SK-N-SH (cell line): ENCODE data around the gene ZBTB14. TPM values are rescaled to one million over a fixed set of nuclear protein-coding genes. Genes with fewer than 3 reads are reported as not detected.

Source experiments
- CTCF ChIA-PET: fragments of 300-600, 350-600 bp; formaldehyde crosslinking; extraction: SDS; loops from one replicate; lab custom pipeline; 2021; lab: Yijun Ruan, JAX
- POLR2A ChIA-PET: fragments of 350-600 bp; sonication (Branson Sonifier 250); formaldehyde crosslinking; extraction: SDS; loops from one replicate; lab custom pipeline; 2020; ENCODE audit warnings: antibody characterized with exemption, inconsistent platforms; lab: Yijun Ruan, JAX
- DNase-seq: peaks from one replicate; pipeline ENCODE4 v3.0.0; 2012
- H2AFZ ChIP-seq: fragments of 200-600 bp; sonication (generic); 2 replicates; pipeline ENCODE4 v1.8.1; 2016; ENCODE audit warnings: antibody characterized with exemption, mild to moderate bottlenecking, low read depth
- H3F3A ChIP-seq: fragments of 200-600 bp; sonication (generic); replicated peaks from 2 replicates; pipeline ENCODE3; 2016; ENCODE audit warnings: antibody characterized with exemption, mild to moderate bottlenecking; ENCODE audit not compliant: insufficient read depth
- H3K27ac ChIP-seq, 2 experiments: fragments of 200-500 bp in 1 of 2; fragments of 200-600 bp in 1 of 2; sonication (Bioruptor generic) in 1 of 2; sonication (generic), shearing (Covaris generic) in 1 of 2; 2 replicates each; pipeline versions ENCODE4 v1.5.1 to v1.6.1; 2014 to 2016; ENCODE audit warnings: low read depth in 2 of 2, inconsistent platforms in 1 of 2, low read length in 1 of 2, mild to moderate bottlenecking in 1 of 2, mixed read lengths in 1 of 2
- H3K27me3 ChIP-seq: fragments of 200-600 bp; sonication (generic), shearing (Covaris generic); 2 replicates; pipeline ENCODE4 v1.6.1; 2016; ENCODE audit warnings: mixed run types; ENCODE audit not compliant: insufficient read depth
- H3K36me3 ChIP-seq, 2 experiments: fragments of 200-500 bp in 1 of 2; fragments of 200-600 bp in 1 of 2; sonication (Bioruptor generic) in 1 of 2; sonication (generic) in 1 of 2; replicated peaks in 1 of 2; 2 replicates each; pipeline versions ENCODE3 to v1.5.1; 2014 to 2016; ENCODE audit warnings: low read length in 1 of 2, mild to moderate bottlenecking in 1 of 2; ENCODE audit not compliant: insufficient read depth in 2 of 2, control insufficient read depth in 1 of 2
- H3K4me1 ChIP-seq, 2 experiments: fragments of 200-500 bp in 1 of 2; fragments of 200-600 bp in 1 of 2; sonication (Bioruptor generic) in 1 of 2; sonication (generic), shearing (Covaris generic) in 1 of 2; 2 replicates each; pipeline versions ENCODE4 v1.5.1 to v1.6.1; 2014 to 2016; ENCODE audit warnings: low read depth in 1 of 2, low read length in 1 of 2, mixed run types in 1 of 2; ENCODE audit not compliant: insufficient read depth in 2 of 2, control insufficient read depth in 1 of 2
- H3K4me2 ChIP-seq: fragments of 200-600 bp; sonication (generic), shearing (Covaris generic); 2 replicates; pipeline ENCODE4 v1.6.1; 2017; ENCODE audit warnings: mixed run types
- H3K4me3 ChIP-seq, 2 experiments: fragments of 200-500 bp in 1 of 2; fragments of 200-600 bp in 1 of 2; sonication (Bioruptor generic) in 1 of 2; sonication (generic), shearing (Covaris generic) in 1 of 2; 2 replicates each; pipeline versions ENCODE4 v1.5.1 to v1.8.1; 2014 to 2016; ENCODE audit warnings: low read depth in 2 of 2, inconsistent platforms in 1 of 2, low read length in 1 of 2, mild to moderate bottlenecking in 1 of 2, mixed read lengths in 1 of 2, moderate library complexity in 1 of 2
- H3K79me2 ChIP-seq: fragments of 200-600 bp; sonication (generic); 2 replicates; pipeline ENCODE4 v1.8.1; 2017; ENCODE audit warnings: mild to moderate bottlenecking; ENCODE audit not compliant: insufficient read depth
- H3K9ac ChIP-seq: fragments of 200-600 bp; sonication (generic); 2 replicates; pipeline ENCODE4 v1.6.1; 2017; ENCODE audit warnings: mixed run types
- H3K9me2 ChIP-seq: fragments of 200-600 bp; sonication (generic); 2 replicates; pipeline ENCODE4 v1.6.1; 2017; ENCODE audit warnings: mixed run types
- H3K9me3 ChIP-seq: fragments of 200-600 bp; sonication (generic); 2 replicates; pipeline ENCODE4 v1.6.1; 2017; ENCODE audit warnings: mixed run types, mild to moderate bottlenecking, moderate library complexity
- H4K20me1 ChIP-seq: fragments of 200-600 bp; sonication (generic); 2 replicates; pipeline ENCODE4 v1.6.1; 2017; ENCODE audit warnings: mild to moderate bottlenecking, mixed run types; ENCODE audit not compliant: insufficient read depth
- CTCF ChIP-seq: fragments of 200-600 bp; sonication (generic); IDR thresholded peaks from 2 replicates; pipeline ENCODE4 v1.6.1; 2017; ENCODE audit warnings: antibody characterized with exemption, mild to moderate bottlenecking, moderate library complexity
- ELF1 ChIP-seq: IDR thresholded peaks from 2 replicates; pipeline ENCODE4 v1.4.0; 2012
- EP300 ChIP-seq, 2 experiments: IDR thresholded peaks; 2 replicates each; pipeline versions ENCODE4 v1.4.0 to v1.6.1; 2012; ENCODE audit warnings: borderline replicate concordance in 1 of 2, low read depth in 1 of 2, low read length in 1 of 2
- FOXM1 ChIP-seq: IDR thresholded peaks from 2 replicates; pipeline ENCODE4 v1.4.0; 2012; ENCODE audit warnings: low read depth, mild to moderate bottlenecking
- MEF2A ChIP-seq: IDR thresholded peaks from 2 replicates; pipeline ENCODE4 v1.4.0; 2012; ENCODE audit warnings: low read depth, borderline replicate concordance
- NRF1 ChIP-seq: IDR thresholded peaks from 2 replicates; pipeline ENCODE4 v1.6.1; 2012; ENCODE audit warnings: low read depth, mild to moderate bottlenecking, low read length
- RAD21 ChIP-seq: IDR thresholded peaks from 2 replicates; pipeline ENCODE4 v1.6.1; 2012; ENCODE audit warnings: mild to moderate bottlenecking, low read length
- RCOR1 ChIP-seq: fragments of 150-350 bp; IDR thresholded peaks from 2 replicates; pipeline ENCODE4 v1.6.1; 2017; ENCODE audit warnings: antibody characterized with exemption, low read length
- RFX5 ChIP-seq: IDR thresholded peaks from 2 replicates; pipeline ENCODE4 v1.6.1; 2012; ENCODE audit warnings: mild to moderate bottlenecking, improper control_type of control experiment, low read length
- RXRA ChIP-seq: IDR thresholded peaks from 2 replicates; pipeline ENCODE4 v1.4.0; 2012; ENCODE audit warnings: low read depth, mild to moderate bottlenecking, borderline replicate concordance
- YY1 ChIP-seq: IDR thresholded peaks from 2 replicates; pipeline ENCODE4 v1.4.0; 2012; ENCODE audit warnings: low read depth, mild to moderate bottlenecking
- WGBS: methylation state at CpG from one replicate; pipeline ENCODE4 v1.1.6; 2017; ENCODE audit warnings: low lambda C conversion rate; 5-methylcytosine and 5-hydroxymethylcytosine counted together
- polyA plus RNA-seq, 3 experiments: library from polyadenylated mRNA; depleted of rRNA; stranded (reverse); fragments of >200 nt; gene quantifications; 2 replicates each; pipeline ENCODE4 v1.2.3, GENCODE V29; 2012
- TF ChIP-seq, protein P1 (sequence below): IDR thresholded peaks from 2 replicates; pipeline ENCODE4; 2012
- TF ChIP-seq, protein P2 (sequence below): IDR thresholded peaks from 2 replicates; pipeline ENCODE4 v1.4.0; 2012; ENCODE audit warnings: low read depth, borderline replicate concordance
- TF ChIP-seq, protein P3 (sequence below): fragments of 150-350 bp; IDR thresholded peaks from 2 replicates; pipeline ENCODE4 v1.6.1; 2016; ENCODE audit warnings: mild to moderate bottlenecking, low read depth, low read length

Gene ZBTB14
- polyA plus RNA-seq, 1 of the 3 experiments (the other 2 are of a cell fraction), result 4.6 TPM

DNA sequence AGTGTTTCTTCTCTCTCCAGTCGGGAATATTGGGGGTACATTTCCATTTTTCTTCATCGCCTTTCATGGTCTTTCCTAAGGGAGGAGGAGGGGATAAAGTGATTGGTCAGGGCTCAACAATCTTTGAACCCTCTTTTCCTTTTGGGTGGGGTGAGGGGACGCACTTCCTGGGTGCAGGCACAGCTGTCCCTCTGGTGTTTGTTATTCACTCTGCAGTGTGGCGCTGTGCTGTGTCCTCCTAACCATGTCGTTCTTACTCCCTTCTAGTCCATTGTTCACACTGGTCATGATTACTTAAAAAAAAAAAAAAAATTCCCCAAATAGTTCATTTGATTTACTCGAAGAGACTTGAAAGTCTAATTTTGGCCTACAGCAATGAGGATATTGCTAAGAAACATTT is 44.4 kb downstream of the ZBTB14 start:
- no peak for DNase-seq
- POLR2A ChIA-PET, result no interaction called here
- Histone ChIP-seq H3K9me2 (no peaks in the 10 kb centered on the region), H2AFZ (peak overlapping the region; percentile 51; the same call in 1 of the 2 replicates), H3K4me2 (no peak overlapping the region), H3F3A (no peaks in the 10 kb centered on the region), H3K4me1 (no peaks in the 10 kb centered on the region), H3K9me3 (no peaks in the 10 kb centered on the region), H3K36me3 (no peaks in the 10 kb centered on the region), H3K27me3 (peaks cover 6% of the 10 kb centered on the region; the same call in 1 of the 2 replicates), H3K79me2 (no peaks in the 10 kb centered on the region), H3K27ac (no peak overlapping the region), H4K20me1 (no peaks in the 10 kb centered on the region), H3K4me3 (no peak overlapping the region), H3K9ac (no peak overlapping the region)
- TF ChIP-seq RCOR1 (no peak), CTCF (no peak), NRF1 (no peak), RAD21 (no peak), YY1 (no peak), RFX5 (no peak), RXRA (no peak), ELF1 (no peak)
- TF ChIP-seq, protein P1, sequence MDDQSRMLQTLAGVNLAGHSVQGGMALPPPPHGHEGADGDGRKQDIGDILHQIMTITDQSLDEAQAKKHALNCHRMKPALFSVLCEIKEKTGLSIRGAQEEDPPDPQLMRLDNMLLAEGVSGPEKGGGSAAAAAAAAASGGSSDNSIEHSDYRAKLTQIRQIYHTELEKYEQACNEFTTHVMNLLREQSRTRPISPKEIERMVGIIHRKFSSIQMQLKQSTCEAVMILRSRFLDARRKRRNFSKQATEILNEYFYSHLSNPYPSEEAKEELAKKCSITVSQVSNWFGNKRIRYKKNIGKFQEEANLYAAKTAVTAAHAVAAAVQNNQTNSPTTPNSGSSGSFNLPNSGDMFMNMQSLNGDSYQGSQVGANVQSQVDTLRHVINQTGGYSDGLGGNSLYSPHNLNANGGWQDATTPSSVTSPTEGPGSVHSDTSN, result no peak
- TF ChIP-seq, protein P2, sequence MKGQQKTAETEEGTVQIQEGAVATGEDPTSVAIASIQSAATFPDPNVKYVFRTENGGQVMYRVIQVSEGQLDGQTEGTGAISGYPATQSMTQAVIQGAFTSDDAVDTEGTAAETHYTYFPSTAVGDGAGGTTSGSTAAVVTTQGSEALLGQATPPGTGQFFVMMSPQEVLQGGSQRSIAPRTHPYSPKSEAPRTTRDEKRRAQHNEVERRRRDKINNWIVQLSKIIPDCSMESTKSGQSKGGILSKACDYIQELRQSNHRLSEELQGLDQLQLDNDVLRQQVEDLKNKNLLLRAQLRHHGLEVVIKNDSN, result no peak
- TF ChIP-seq, protein P3, sequence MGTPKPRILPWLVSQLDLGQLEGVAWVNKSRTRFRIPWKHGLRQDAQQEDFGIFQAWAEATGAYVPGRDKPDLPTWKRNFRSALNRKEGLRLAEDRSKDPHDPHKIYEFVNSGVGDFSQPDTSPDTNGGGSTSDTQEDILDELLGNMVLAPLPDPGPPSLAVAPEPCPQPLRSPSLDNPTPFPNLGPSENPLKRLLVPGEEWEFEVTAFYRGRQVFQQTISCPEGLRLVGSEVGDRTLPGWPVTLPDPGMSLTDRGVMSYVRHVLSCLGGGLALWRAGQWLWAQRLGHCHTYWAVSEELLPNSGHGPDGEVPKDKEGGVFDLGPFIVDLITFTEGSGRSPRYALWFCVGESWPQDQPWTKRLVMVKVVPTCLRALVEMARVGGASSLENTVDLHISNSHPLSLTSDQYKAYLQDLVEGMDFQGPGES, result no peak
- CTCF ChIA-PET, result no interaction called here
- 41% methylated on average over 6 of the region's 6 CpGs for WGBS

GRCh38 chr18:5250603-5251002 is 44.9 kb downstream of the ZBTB14 start:
- Histone ChIP-seq H3K4me3 (no peak overlapping the region), H3K9me2 (no peaks in the 10 kb centered on the region), H2AFZ (no peak overlapping the region), H3K27ac (no peak overlapping the region), H3K4me1 (no peaks in the 10 kb centered on the region), H3K27me3 (0 out of 2 replicates have a peak, but pooled peaks cover under 1% of the 10 kb centered on the region), H3K9me3 (no peaks in the 10 kb centered on the region), H3K36me3 (no peaks in the 10 kb centered on the region), H3K4me2 (no peak overlapping the region), H3F3A (no peaks in the 10 kb centered on the region), H3K79me2 (no peaks in the 10 kb centered on the region), H4K20me1 (no peaks in the 10 kb centered on the region), H3K9ac (no peak overlapping the region)
- DNase-seq, result no peak
- CTCF ChIA-PET, result no interaction called here
- no peak for TF ChIP-seq EP300 (IDR thresholded peaks at IDR 0.05; ENCODE audit: borderline replicate concordance in 1 of 2, low read depth in 1 of 2, low read length in 1 of 2)
- TF ChIP-seq YY1, result no peak
- TF ChIP-seq MEF2A, result no peak
- TF ChIP-seq FOXM1, result no peak
- POLR2A ChIA-PET, result no interaction called here
